H9 (cell line): Measurements from ENCODE around the gene PIK3R4. TPM values are rescaled to one million over a fixed set of nuclear protein-coding genes. Genes with fewer than 3 reads are reported as not detected.

ENCODE experiments used
- DNase-seq: peaks from one replicate; pipeline ENCODE4 v3.0.0-alpha.2; 2017
- H2AFZ ChIP-seq: one replicate; pipeline ENCODE4 v1.6.1; 2013; ENCODE audit warnings: mild to moderate bottlenecking, low read length, control low read depth, moderate library complexity
- H2AK5ac ChIP-seq: 2 replicates; pipeline ENCODE4 v1.6.1; 2013; ENCODE audit warnings: low read length, control low read depth, mixed read lengths; ENCODE audit not compliant: insufficient read length
- H2BK120ac ChIP-seq: one replicate; pipeline ENCODE4 v1.6.1; 2013; ENCODE audit warnings: low read depth, mild to moderate bottlenecking, low read length, control low read depth, inconsistent platforms; ENCODE audit not compliant: poor library complexity, severe bottlenecking
- H2BK12ac ChIP-seq: 2 replicates; pipeline ENCODE4 v1.6.1; 2013; ENCODE audit warnings: low read length, control low read depth, mixed read lengths, low read depth; ENCODE audit not compliant: insufficient read length
- H2BK15ac ChIP-seq: 2 replicates; pipeline ENCODE4 v1.6.1; 2013; ENCODE audit warnings: low read depth, low read length, control low read depth
- H2BK20ac ChIP-seq: one replicate; pipeline ENCODE4 v1.6.1; 2013; ENCODE audit warnings: low read depth, mild to moderate bottlenecking, low read length, control low read depth, inconsistent platforms; ENCODE audit not compliant: poor library complexity, severe bottlenecking
- H2BK5ac ChIP-seq: 2 replicates; pipeline ENCODE4 v1.6.1; 2013; ENCODE audit warnings: low read length, control low read depth, mixed read lengths; ENCODE audit not compliant: insufficient read length
- H3K14ac ChIP-seq: 2 replicates; pipeline ENCODE4 v1.6.1; 2013; ENCODE audit warnings: low read length, control low read depth; ENCODE audit not compliant: insufficient read depth
- H3K18ac ChIP-seq: 2 replicates; pipeline ENCODE4 v1.6.1; 2013; ENCODE audit warnings: low read depth, mild to moderate bottlenecking, mixed read lengths, low read length, control low read depth; ENCODE audit not compliant: insufficient read length
- H3K23ac ChIP-seq: 2 replicates; pipeline ENCODE4 v1.6.1; 2013; ENCODE audit warnings: low read length, control low read depth, mixed read lengths, low read depth; ENCODE audit not compliant: insufficient read length
- H3K23me2 ChIP-seq: 2 replicates; pipeline ENCODE4 v1.6.1; 2013; ENCODE audit warnings: low read depth, mild to moderate bottlenecking, mixed read lengths, low read length, control low read depth; ENCODE audit not compliant: insufficient read length, poor library complexity, severe bottlenecking
- H3K27ac ChIP-seq: 2 replicates; pipeline ENCODE4 v1.5.1; 2013; ENCODE audit warnings: low read length, control low read depth, mixed read lengths, low read depth; ENCODE audit not compliant: insufficient read length
- H3K27me3 ChIP-seq: 2 replicates; pipeline ENCODE4 v1.6.1; 2013; ENCODE audit warnings: low read length, control low read depth, inconsistent platforms; ENCODE audit not compliant: insufficient read depth
- H3K4ac ChIP-seq: 2 replicates; pipeline ENCODE4 v1.6.1; 2013; ENCODE audit warnings: low read depth, mild to moderate bottlenecking, control low read depth, inconsistent platforms, low read length, moderate library complexity
- H3K4me1 ChIP-seq: 2 replicates; pipeline ENCODE4 v1.6.1; 2013; ENCODE audit warnings: low read length, control low read depth, inconsistent platforms; ENCODE audit not compliant: insufficient read depth
- H3K4me2 ChIP-seq: 2 replicates; pipeline ENCODE4 v1.6.1; 2013; ENCODE audit warnings: low read length, control low read depth, mixed read lengths; ENCODE audit not compliant: insufficient read length, insufficient read depth
- H3K56ac ChIP-seq: 2 replicates; pipeline ENCODE4 v1.6.1; 2013; ENCODE audit warnings: low read depth, mild to moderate bottlenecking, mixed read lengths, low read length, control low read depth; ENCODE audit not compliant: insufficient read length
- H3K79me1 ChIP-seq: 2 replicates; pipeline ENCODE4 v1.6.1; 2013; ENCODE audit warnings: low read depth, mild to moderate bottlenecking, moderate library complexity, low read length, control low read depth, inconsistent platforms; ENCODE audit not compliant: insufficient read depth, poor library complexity, severe bottlenecking
- H3K79me2 ChIP-seq: 2 replicates; pipeline ENCODE4 v1.6.1; 2013; ENCODE audit warnings: low read length, control low read depth, inconsistent platforms; ENCODE audit not compliant: insufficient read depth
- H3K9ac ChIP-seq: 2 replicates; pipeline ENCODE4 v1.6.1; 2013; ENCODE audit warnings: low read length, control low read depth, mixed read lengths; ENCODE audit not compliant: insufficient read length; ENCODE audit errors: extremely low read depth
- H3K9me3 ChIP-seq: one replicate; pipeline ENCODE4 v1.6.1; 2013; ENCODE audit warnings: low read depth, low read length, inconsistent platforms; ENCODE audit not compliant: control insufficient read depth
- H3T11ph ChIP-seq: one replicate; pipeline ENCODE4 v1.6.1; 2013; ENCODE audit warnings: mild to moderate bottlenecking, low read length, control low read depth, inconsistent platforms
- H4K20me1 ChIP-seq: one replicate; pipeline ENCODE4 v1.6.1; 2013; ENCODE audit not compliant: control insufficient read depth, insufficient read length, insufficient read depth
- H4K5ac ChIP-seq: 2 replicates; pipeline ENCODE4 v1.6.1; 2013; ENCODE audit warnings: low read depth, mild to moderate bottlenecking, mixed read lengths, low read length, control low read depth; ENCODE audit not compliant: insufficient read length
- H4K8ac ChIP-seq: replicated peaks from 2 replicates; pipeline ENCODE4 v1.6.1; 2013; ENCODE audit warnings: low read length, control low read depth, mixed read lengths, low read depth; ENCODE audit not compliant: insufficient read length
- H4K91ac ChIP-seq: 2 replicates; pipeline ENCODE4 v1.6.1; 2013; ENCODE audit warnings: low read depth, mild to moderate bottlenecking, moderate library complexity, mixed read lengths, low read length, control low read depth; ENCODE audit not compliant: insufficient read length
- H3K27ac Mint-ChIP-seq, 3 experiments: 2 replicates in 2 of 3; 3 replicates in 1 of 3; pipeline ENCODE4 v1.8.0; 2020 to 2021; ENCODE audit warnings: mixed read lengths in 3 of 3, mild to moderate bottlenecking in 1 of 3, moderate library complexity in 1 of 3
- H3K27me3 Mint-ChIP-seq: 2 replicates; pipeline ENCODE4 v1.8.0; 2021; ENCODE audit warnings: low read depth, mild to moderate bottlenecking, moderate library complexity, mixed read lengths
- H3K36me3 Mint-ChIP-seq, 3 experiments: 2 replicates in 2 of 3; 3 replicates in 1 of 3; pipeline ENCODE4 v1.8.0; 2020 to 2021; ENCODE audit warnings: low read depth in 3 of 3, mixed read lengths in 3 of 3; ENCODE audit not compliant: insufficient read depth in 1 of 3
- H3K4me1 Mint-ChIP-seq, 2 experiments: 2 replicates each; pipeline ENCODE4 v1.8.0; 2020; ENCODE audit warnings: mixed read lengths in 2 of 2
- H3K4me3 Mint-ChIP-seq, 2 experiments: 2 replicates in 1 of 2; 3 replicates in 1 of 2; pipeline ENCODE4 v1.8.0; 2020 to 2021; ENCODE audit warnings: mild to moderate bottlenecking in 2 of 2, mixed read lengths in 2 of 2, moderate library complexity in 1 of 2
- H3K9me3 Mint-ChIP-seq, 2 experiments: 2 replicates in 1 of 2; 3 replicates in 1 of 2; pipeline ENCODE4 v1.8.0; 2020; ENCODE audit warnings: mild to moderate bottlenecking in 2 of 2, mixed read lengths in 2 of 2, moderate library complexity in 1 of 2
- WGBS: extraction: QIAGEN DNeasy Blood & Tissue Kit; methylation state at CpG from one replicate; pipeline ENCODE4 v1.1.7; 2013; ENCODE audit warnings: missing lambda C conversion rate, low lambda C conversion rate, mixed read lengths; ENCODE audit not compliant: insufficient read length; ENCODE audit errors: extremely low coverage; 5-methylcytosine and 5-hydroxymethylcytosine counted together
- total RNA-seq: library from RNA; stranded (reverse); gene quantifications from 2 replicates; pipeline ENCODE4 v1.2.1, GENCODE V29; 2021
- TF ChIP-seq, protein P1 (sequence below): fragments of 200-600 bp; sonication (generic); conservative IDR thresholded peaks from 3 replicates; pipeline ENCODE4 v1.8.0; 2021; ENCODE audit warnings: antibody characterized with exemption, mild to moderate bottlenecking

PIK3R4 gene
- total RNA-seq, 1 experiment from 2014 or later, result 28.6 TPM

DNA sequence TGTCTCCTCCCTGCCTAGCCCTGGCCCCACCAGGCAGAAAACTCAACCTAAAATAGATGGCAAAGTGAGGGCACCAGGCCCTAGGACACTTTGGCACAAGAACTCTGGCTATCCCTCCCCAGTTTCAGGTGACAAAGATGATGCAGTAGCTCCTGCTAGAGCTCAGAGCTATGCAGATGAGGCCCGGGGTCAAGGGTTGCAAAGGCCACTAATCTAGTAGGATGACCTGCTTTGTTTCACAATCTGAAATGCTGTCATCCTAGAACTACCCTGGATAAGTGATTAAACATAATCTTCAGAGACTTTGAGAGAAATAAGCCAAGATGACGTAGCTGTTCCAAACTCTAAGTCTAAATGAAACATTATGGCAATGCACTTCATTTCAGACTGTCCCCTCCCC lies 24.0 kb upstream of the PIK3R4 start:
- H3K36me3 Mint-ChIP-seq, result no peaks in the 10 kb centered on the region
- H3K4me2 ChIP-seq, result no peak overlapping the region
- DNase-seq, result no peak
- H2AFZ ChIP-seq, result no peak overlapping the region
- H3K27me3 ChIP-seq, result no peaks in the 10 kb centered on the region
- no peak overlapping the region for H2BK20ac ChIP-seq
- H4K8ac ChIP-seq, result no peak overlapping the region
- TF ChIP-seq, protein P1, sequence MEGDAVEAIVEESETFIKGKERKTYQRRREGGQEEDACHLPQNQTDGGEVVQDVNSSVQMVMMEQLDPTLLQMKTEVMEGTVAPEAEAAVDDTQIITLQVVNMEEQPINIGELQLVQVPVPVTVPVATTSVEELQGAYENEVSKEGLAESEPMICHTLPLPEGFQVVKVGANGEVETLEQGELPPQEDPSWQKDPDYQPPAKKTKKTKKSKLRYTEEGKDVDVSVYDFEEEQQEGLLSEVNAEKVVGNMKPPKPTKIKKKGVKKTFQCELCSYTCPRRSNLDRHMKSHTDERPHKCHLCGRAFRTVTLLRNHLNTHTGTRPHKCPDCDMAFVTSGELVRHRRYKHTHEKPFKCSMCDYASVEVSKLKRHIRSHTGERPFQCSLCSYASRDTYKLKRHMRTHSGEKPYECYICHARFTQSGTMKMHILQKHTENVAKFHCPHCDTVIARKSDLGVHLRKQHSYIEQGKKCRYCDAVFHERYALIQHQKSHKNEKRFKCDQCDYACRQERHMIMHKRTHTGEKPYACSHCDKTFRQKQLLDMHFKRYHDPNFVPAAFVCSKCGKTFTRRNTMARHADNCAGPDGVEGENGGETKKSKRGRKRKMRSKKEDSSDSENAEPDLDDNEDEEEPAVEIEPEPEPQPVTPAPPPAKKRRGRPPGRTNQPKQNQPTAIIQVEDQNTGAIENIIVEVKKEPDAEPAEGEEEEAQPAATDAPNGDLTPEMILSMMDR, result no peak
- no peaks in the 10 kb centered on the region for H3K4me1 Mint-ChIP-seq
- H3K4ac ChIP-seq, result no peak overlapping the region
- no CpG with 5 or more reads among the region's 2 CpGs for WGBS
- no peak overlapping the region for H2BK12ac ChIP-seq
- H2BK15ac ChIP-seq, result no peak overlapping the region
- no peak overlapping the region for H3K9ac ChIP-seq
- no peaks in the 10 kb centered on the region for H3K23me2 ChIP-seq
- no peaks in the 10 kb centered on the region for H3K27me3 Mint-ChIP-seq
- no peak overlapping the region for H3K27ac Mint-ChIP-seq
- H3K4me3 Mint-ChIP-seq, result no peak overlapping the region
- H3K27ac ChIP-seq, result no peak overlapping the region
- H3K23ac ChIP-seq, result no peak overlapping the region
- H4K91ac ChIP-seq, result no peak overlapping the region
- H3K4me1 ChIP-seq, result no peaks in the 10 kb centered on the region
- H2BK120ac ChIP-seq, result no peak overlapping the region
- H2BK5ac ChIP-seq, result no peak overlapping the region
- no peak overlapping the region; the same call in 1 of the 2 replicates for H3K14ac ChIP-seq
- H3K56ac ChIP-seq, result no peak overlapping the region
- no peak overlapping the region for H4K5ac ChIP-seq
- no peaks in the 10 kb centered on the region for H3K79me2 ChIP-seq
- H2AK5ac ChIP-seq, result no peak overlapping the region
- no peaks in the 10 kb centered on the region for H3K9me3 Mint-ChIP-seq
- no peaks in the 10 kb centered on the region for H3K79me1 ChIP-seq
- no peaks in the 10 kb centered on the region for H4K20me1 ChIP-seq
- H3K9me3 ChIP-seq, result no peaks in the 10 kb centered on the region
- H3T11ph ChIP-seq, result no peak overlapping the region
- H3K18ac ChIP-seq, result no peak overlapping the region
